HEK293 (cell line): Measurements from ENCODE around the gene CCDC7.

Experiments
- CTCF ChIA-PET: fragments of 350-600 bp; formaldehyde crosslinking; extraction: SDS; loops from one replicate; lab custom pipeline; 2021; ENCODE audit warnings: antibody characterized with exemption; lab: Yijun Ruan, JAX
- POLR2A ChIA-PET: fragments of 300-600 bp; formaldehyde crosslinking; extraction: SDS; loops from one replicate; lab custom pipeline; 2020; ENCODE audit warnings: antibody characterized with exemption, inconsistent platforms; lab: Yijun Ruan, JAX
- H3K27ac ChIP-seq: fragments of 200-500 bp; sonication (Bioruptor generic); 2 replicates; pipeline ENCODE4 v1.5.1; 2014; ENCODE audit warnings: low read depth, low read length, control low read depth, inconsistent platforms; ENCODE audit errors: extremely low read depth
- H3K36me3 ChIP-seq, 2 experiments: fragments of 200-500 bp in 1 of 2; sonication (Bioruptor generic) in 1 of 2; 1 replicate in 1 of 2; 2 replicates in 1 of 2; pipeline ENCODE4 v1.5.1; 2014 to 2017; ENCODE audit warnings: inconsistent platforms in 2 of 2, low read length in 2 of 2; ENCODE audit not compliant: control insufficient read depth in 2 of 2, insufficient read depth in 1 of 2
- H3K4me1 ChIP-seq: fragments of 200-500 bp; sonication (Bioruptor generic); 2 replicates; pipeline ENCODE4 v1.5.1; 2014; ENCODE audit warnings: mild to moderate bottlenecking, low read length, inconsistent platforms; ENCODE audit not compliant: control insufficient read depth, insufficient read depth
- H3K4me3 ChIP-seq: 2 replicates; pipeline ENCODE4 v1.5.1; 2011; ENCODE audit warnings: low read depth, mild to moderate bottlenecking, control low read depth, low read length, moderate library complexity
- H3K9me3 ChIP-seq: fragments of 200-500 bp; sonication (Bioruptor generic); 2 replicates; pipeline ENCODE4 v1.5.1; 2014; ENCODE audit warnings: low read depth, low read length, inconsistent platforms; ENCODE audit not compliant: control insufficient read depth, insufficient read depth
- EGR2 ChIP-seq: fragments of 450-650 bp; formaldehyde crosslinking; IDR thresholded peaks from 2 replicates; pipeline ENCODE4 v1.5.1; 2016; ENCODE audit warnings: low read depth, missing biosample characterization, missing genetic modification characterization
- FEZF1 ChIP-seq: fragments of 450-650 bp; formaldehyde crosslinking; IDR thresholded peaks from 2 replicates; pipeline ENCODE4 v1.5.1; 2016; ENCODE audit warnings: missing biosample characterization, missing genetic modification characterization
- GFI1B ChIP-seq: fragments of 450-650 bp; formaldehyde crosslinking; IDR thresholded peaks from 2 replicates; pipeline ENCODE4 v1.5.1; 2016; ENCODE audit warnings: missing biosample characterization, missing genetic modification characterization
- GLI2 ChIP-seq: fragments of 450-650 bp; formaldehyde crosslinking; IDR thresholded peaks from 2 replicates; pipeline ENCODE4; 2017; ENCODE audit warnings: missing biosample characterization, missing genetic modification characterization, low read depth, borderline replicate concordance
- INSM2 ChIP-seq: fragments of 450-650 bp; formaldehyde crosslinking; IDR thresholded peaks from 2 replicates; pipeline ENCODE4 v1.5.1; 2016; ENCODE audit warnings: missing biosample characterization, missing genetic modification characterization
- KLF10 ChIP-seq: fragments of 450-650 bp; IDR thresholded peaks from 2 replicates; pipeline ENCODE4 v1.5.1; 2018; ENCODE audit warnings: missing biosample characterization, mild to moderate bottlenecking, missing genetic modification characterization
- SCRT2 ChIP-seq: fragments of 450-650 bp; formaldehyde crosslinking; IDR thresholded peaks from 2 replicates; pipeline ENCODE4 v1.5.1; 2016; ENCODE audit warnings: missing biosample characterization, missing genetic modification characterization
- TRIM28 ChIP-seq: IDR thresholded peaks from 2 replicates; pipeline ENCODE4 v1.6.1; 2011; ENCODE audit warnings: low read length, control low read depth, borderline replicate concordance
- ZBTB20 ChIP-seq: fragments of 450-650 bp; formaldehyde crosslinking; IDR thresholded peaks from 2 replicates; pipeline ENCODE4 v1.5.1; 2016; ENCODE audit warnings: missing biosample characterization, missing genetic modification characterization
- ZFP3 ChIP-seq: fragments of 450-650 bp; formaldehyde crosslinking; IDR thresholded peaks from 2 replicates; pipeline ENCODE4 v1.5.1; 2016; ENCODE audit warnings: low read depth, missing biosample characterization, missing genetic modification characterization
- ZNF112 ChIP-seq: fragments of 450-650 bp; formaldehyde crosslinking; IDR thresholded peaks from 2 replicates; pipeline ENCODE4 v1.5.0; 2017; ENCODE audit warnings: missing biosample characterization, missing genetic modification characterization
- ZNF132 ChIP-seq: fragments of 450-650 bp; formaldehyde crosslinking; IDR thresholded peaks from 2 replicates; pipeline ENCODE4 v1.5.1; 2017; ENCODE audit warnings: missing biosample characterization, missing genetic modification characterization, borderline replicate concordance
- ZNF174 ChIP-seq: fragments of 450-650 bp; formaldehyde crosslinking; IDR thresholded peaks from 2 replicates; pipeline ENCODE4 v1.5.0; 2017; ENCODE audit warnings: missing biosample characterization, mild to moderate bottlenecking, missing genetic modification characterization
- ZNF175 ChIP-seq: fragments of 450-650 bp; formaldehyde crosslinking; IDR thresholded peaks from 2 replicates; pipeline ENCODE4 v1.5.1; 2016; ENCODE audit warnings: missing biosample characterization, missing genetic modification characterization
- ZNF2 ChIP-seq: fragments of 450-650 bp; formaldehyde crosslinking; IDR thresholded peaks from 2 replicates; pipeline ENCODE4 v1.5.1; 2016; ENCODE audit warnings: missing biosample characterization, missing genetic modification characterization
- ZNF211 ChIP-seq: fragments of 450-650 bp; formaldehyde crosslinking; IDR thresholded peaks from 2 replicates; pipeline ENCODE4 v1.5.1; 2016; ENCODE audit warnings: low read depth, missing biosample characterization, missing genetic modification characterization
- ZNF266 ChIP-seq: fragments of 450-650 bp; formaldehyde crosslinking; IDR thresholded peaks from 2 replicates; pipeline ENCODE4 v1.5.1; 2016; ENCODE audit warnings: missing biosample characterization, missing genetic modification characterization, low read depth
- ZNF350 ChIP-seq: fragments of 450-650 bp; formaldehyde crosslinking; IDR thresholded peaks from 2 replicates; pipeline ENCODE4 v1.5.0; 2017; ENCODE audit warnings: missing biosample characterization, mild to moderate bottlenecking, missing genetic modification characterization
- ZNF423 ChIP-seq: fragments of 450-650 bp; formaldehyde crosslinking; IDR thresholded peaks from 2 replicates; pipeline ENCODE4 v1.5.1; 2016; ENCODE audit warnings: missing biosample characterization, missing genetic modification characterization
- ZNF426 ChIP-seq: fragments of 450-650 bp; formaldehyde crosslinking; IDR thresholded peaks from 2 replicates; pipeline ENCODE4 v1.5.1; 2017; ENCODE audit warnings: missing biosample characterization, missing genetic modification characterization, mild to moderate bottlenecking, inconsistent platforms, moderate library complexity
- ZNF549 ChIP-seq: fragments of 450-650 bp; IDR thresholded peaks from 2 replicates; pipeline ENCODE4 v1.5.1; 2018; ENCODE audit warnings: missing biosample characterization, missing genetic modification characterization, mild to moderate bottlenecking, inconsistent platforms, moderate library complexity
- ZNF558 ChIP-seq: fragments of 450-650 bp; formaldehyde crosslinking; IDR thresholded peaks from 2 replicates; pipeline ENCODE4 v1.5.1; 2016; ENCODE audit warnings: missing biosample characterization, missing genetic modification characterization
- ZNF629 ChIP-seq: fragments of 450-650 bp; formaldehyde crosslinking; IDR thresholded peaks from 2 replicates; pipeline ENCODE4 v1.5.1; 2017; ENCODE audit warnings: missing biosample characterization, missing genetic modification characterization
- ZNF654 ChIP-seq: fragments of 450-650 bp; formaldehyde crosslinking; IDR thresholded peaks from 2 replicates; pipeline ENCODE4 v1.5.1; 2016; ENCODE audit warnings: low read depth, missing biosample characterization, missing genetic modification characterization
- ZNF658 ChIP-seq: fragments of 450-650 bp; formaldehyde crosslinking; IDR thresholded peaks from 2 replicates; pipeline ENCODE4; 2016; ENCODE audit warnings: missing biosample characterization, missing genetic modification characterization
- ZNF677 ChIP-seq: fragments of 450-650 bp; IDR thresholded peaks from 2 replicates; pipeline ENCODE4 v1.5.0; 2018; ENCODE audit warnings: missing biosample characterization, mild to moderate bottlenecking, missing genetic modification characterization, moderate library complexity
- ZNF701 ChIP-seq: fragments of 450-650 bp; formaldehyde crosslinking; IDR thresholded peaks from 2 replicates; pipeline ENCODE4 v1.5.1; 2016; ENCODE audit warnings: missing biosample characterization, missing genetic modification characterization
- TF ChIP-seq, protein P1 (sequence below): fragments of 450-650 bp; formaldehyde crosslinking; IDR thresholded peaks from 2 replicates; pipeline ENCODE4 v1.5.1; 2017; ENCODE audit warnings: missing biosample characterization, missing genetic modification characterization
- TF ChIP-seq, protein P2 (sequence below): fragments of 450-650 bp; formaldehyde crosslinking; IDR thresholded peaks from 2 replicates; pipeline ENCODE4 v1.5.1; 2016; ENCODE audit warnings: missing biosample characterization, missing genetic modification characterization

Gene CCDC7

DNA sequence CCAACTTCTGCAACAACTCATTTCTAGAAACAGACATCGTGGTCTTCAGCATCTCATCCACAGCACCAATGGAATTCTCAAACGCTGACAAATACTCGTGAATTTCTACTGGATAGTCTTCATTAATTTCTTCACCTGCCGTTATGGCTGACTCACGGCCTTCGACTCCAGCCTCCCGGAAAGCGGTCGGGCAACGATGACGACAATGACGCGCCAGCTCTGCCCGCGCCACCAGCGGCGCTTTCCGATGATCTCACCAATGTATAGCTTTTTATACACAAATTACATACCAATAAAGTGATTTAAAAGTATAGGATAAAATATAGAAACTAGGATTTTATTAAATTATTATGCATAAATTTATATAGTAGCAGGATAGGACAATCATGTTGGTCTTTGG is 65.7 kb downstream of the CCDC7 start:
- no peak overlapping the region for H3K4me3 ChIP-seq
- no peaks in the 10 kb centered on the region for H3K36me3 ChIP-seq
- CTCF ChIA-PET: no interaction called here
- TF ChIP-seq FEZF1 (tag by site-specific recombination) (no peak), ZNF423 (no peak), ZNF350 (tag by site-specific recombination) (no peak), GFI1B (tag by site-specific recombination) (no peak), ZNF175 (tag by site-specific recombination) (no peak), ZBTB20 (tag by site-specific recombination) (no peak), EGR2 (tag by site-specific recombination) (no peak), KLF10 (no peak), ZNF677 (no peak), ZNF211 (no peak), ZNF549 (tag by site-specific recombination) (no peak)
- H3K27ac ChIP-seq: no peak overlapping the region
- H3K9me3 ChIP-seq: no peaks in the 10 kb centered on the region
- POLR2A ChIA-PET: no interaction called here
- no peaks in the 10 kb centered on the region for H3K4me1 ChIP-seq

- Histone ChIP-seq H3K4me1 (no peaks in the 10 kb centered on the region), H3K4me3 (no peak overlapping the region), H3K9me3 (no peaks in the 10 kb centered on the region), H3K36me3 (no peaks in the 10 kb centered on the region), H3K27ac (no peak overlapping the region)
- TF ChIP-seq ZNF558 (no peak), ZNF211 (no peak), ZNF658 (tag by site-specific recombination) (no peak), INSM2 (tag by site-specific recombination) (no peak), ZNF426 (tag by site-specific recombination) (no peak), ZNF2 (no peak), ZNF701 (tag by site-specific recombination) (no peak), ZNF629 (tag by site-specific recombination) (no peak), SCRT2 (tag by site-specific recombination) (no peak), TRIM28 (no peak), ZBTB20 (tag by site-specific recombination) (no peak)
- TF ChIP-seq, protein P1, sequence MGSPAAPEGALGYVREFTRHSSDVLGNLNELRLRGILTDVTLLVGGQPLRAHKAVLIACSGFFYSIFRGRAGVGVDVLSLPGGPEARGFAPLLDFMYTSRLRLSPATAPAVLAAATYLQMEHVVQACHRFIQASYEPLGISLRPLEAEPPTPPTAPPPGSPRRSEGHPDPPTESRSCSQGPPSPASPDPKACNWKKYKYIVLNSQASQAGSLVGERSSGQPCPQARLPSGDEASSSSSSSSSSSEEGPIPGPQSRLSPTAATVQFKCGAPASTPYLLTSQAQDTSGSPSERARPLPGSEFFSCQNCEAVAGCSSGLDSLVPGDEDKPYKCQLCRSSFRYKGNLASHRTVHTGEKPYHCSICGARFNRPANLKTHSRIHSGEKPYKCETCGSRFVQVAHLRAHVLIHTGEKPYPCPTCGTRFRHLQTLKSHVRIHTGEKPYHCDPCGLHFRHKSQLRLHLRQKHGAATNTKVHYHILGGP (tag by site-specific recombination): no peak
- ChIA-PET CTCF (no interaction called here), POLR2A (no interaction called here)
Observed at GRCh38 chr10:32516567-32517495, 70.9 kb downstream of the CCDC7 start.

- ChIA-PET CTCF (no interaction called here), POLR2A (no interaction called here)
- Histone ChIP-seq H3K36me3 (no peaks in the 10 kb centered on the region), H3K4me3 (no peak overlapping the region), H3K9me3 (no peaks in the 10 kb centered on the region), H3K4me1 (no peaks in the 10 kb centered on the region), H3K27ac (no peak overlapping the region)
- TF ChIP-seq ZNF2 (no peak), ZNF266 (no peak), ZNF174 (no peak), ZNF654 (tag by site-specific recombination) (no peak), ZNF112 (tag by site-specific recombination) (no peak), ZFP3 (no peak), GLI2 (tag by site-specific recombination) (no peak), ZNF132 (no peak)
- TF ChIP-seq, protein P2, sequence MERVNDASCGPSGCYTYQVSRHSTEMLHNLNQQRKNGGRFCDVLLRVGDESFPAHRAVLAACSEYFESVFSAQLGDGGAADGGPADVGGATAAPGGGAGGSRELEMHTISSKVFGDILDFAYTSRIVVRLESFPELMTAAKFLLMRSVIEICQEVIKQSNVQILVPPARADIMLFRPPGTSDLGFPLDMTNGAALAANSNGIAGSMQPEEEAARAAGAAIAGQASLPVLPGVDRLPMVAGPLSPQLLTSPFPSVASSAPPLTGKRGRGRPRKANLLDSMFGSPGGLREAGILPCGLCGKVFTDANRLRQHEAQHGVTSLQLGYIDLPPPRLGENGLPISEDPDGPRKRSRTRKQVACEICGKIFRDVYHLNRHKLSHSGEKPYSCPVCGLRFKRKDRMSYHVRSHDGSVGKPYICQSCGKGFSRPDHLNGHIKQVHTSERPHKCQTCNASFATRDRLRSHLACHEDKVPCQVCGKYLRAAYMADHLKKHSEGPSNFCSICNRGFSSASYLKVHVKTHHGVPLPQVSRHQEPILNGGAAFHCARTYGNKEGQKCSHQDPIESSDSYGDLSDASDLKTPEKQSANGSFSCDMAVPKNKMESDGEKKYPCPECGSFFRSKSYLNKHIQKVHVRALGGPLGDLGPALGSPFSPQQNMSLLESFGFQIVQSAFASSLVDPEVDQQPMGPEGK (tag by site-specific recombination): no peak
Observed at GRCh38 chr10:32530231-32530630, 84.3 kb downstream of the CCDC7 start.
